ENCODE data around the gene CIRBP.

GRCh38 chr19:1296575-1297271 is 27.6 kb downstream of the CIRBP start:
- TF ChIP-seq CTCF (IDR thresholded peaks at IDR 0.05) (no peak), POLR2A (IDR thresholded peaks at IDR 0.05) (no peak), EP300 (IDR thresholded peaks at IDR 0.05) (no peak)
